Fibroblast of lung (primary cell): ENCODE results near the gene TAT. TPM values are rescaled to one million over a fixed set of nuclear protein-coding genes. Genes with fewer than 3 reads are reported as not detected.

Experiments used
- DNase-seq, 2 donors: peaks; one replicate each; pipeline versions ENCODE4 v3.0.0 to v3.0.0-alpha.2; 2010; ENCODE audit warnings: low read depth in 2 of 2
- H2AFZ ChIP-seq: 2 replicates; pipeline ENCODE4 v1.5.1; 2012; ENCODE audit warnings: low read length, control low read depth, inconsistent platforms
- H3K27ac ChIP-seq: 2 replicates; pipeline ENCODE4 v1.5.1; 2011; ENCODE audit warnings: low read length, control low read depth; ENCODE audit not compliant: insufficient read depth
- H3K27me3 ChIP-seq: 2 replicates; pipeline ENCODE4 v1.5.1; 2011; ENCODE audit warnings: mild to moderate bottlenecking, low read length; ENCODE audit not compliant: control insufficient read depth, insufficient read depth
- H3K36me3 ChIP-seq: 2 replicates; pipeline ENCODE4 v1.5.1; 2011; ENCODE audit warnings: low read length; ENCODE audit not compliant: control insufficient read depth, insufficient read depth
- H3K4me1 ChIP-seq: 2 replicates; pipeline ENCODE4 v1.5.1; 2011; ENCODE audit warnings: low read length; ENCODE audit not compliant: control insufficient read depth, insufficient read depth; ENCODE audit errors: extremely low read depth
- H3K4me2 ChIP-seq: 2 replicates; pipeline ENCODE4 v1.5.1; 2011; ENCODE audit warnings: low read length, control low read depth; ENCODE audit not compliant: insufficient read depth; ENCODE audit errors: extremely low read depth
- H3K4me3 ChIP-seq, 4 experiments: fragments of 200-600 bp in 1 of 4; sonication (generic) in 1 of 4; replicated peaks in 1 of 4; 2 replicates each; pipeline ENCODE4 v1.5.1; 2011 to 2016; ENCODE audit warnings: low read length in 4 of 4, low read depth in 3 of 4, mild to moderate bottlenecking in 3 of 4, control low read depth in 2 of 4, inconsistent platforms in 1 of 4, mixed read lengths in 1 of 4; ENCODE audit not compliant: insufficient read depth in 1 of 4; ENCODE audit errors: control extremely low read depth in 1 of 4
- H3K79me2 ChIP-seq: 2 replicates; pipeline ENCODE4 v1.5.1; 2012; ENCODE audit warnings: mild to moderate bottlenecking, low read length, inconsistent platforms; ENCODE audit not compliant: control insufficient read depth, insufficient read depth
- H3K9ac ChIP-seq: 2 replicates; pipeline ENCODE4 v1.5.1; 2011; ENCODE audit warnings: mild to moderate bottlenecking, low read length, control low read depth; ENCODE audit not compliant: insufficient read depth
- H3K9me3 ChIP-seq: 2 replicates; pipeline ENCODE4 v1.5.1; 2012; ENCODE audit warnings: low read depth, low read length; ENCODE audit not compliant: control insufficient read depth, insufficient read depth
- H4K20me1 ChIP-seq: 2 replicates; pipeline ENCODE4 v1.5.1; 2011; ENCODE audit warnings: low read length; ENCODE audit not compliant: control insufficient read depth, insufficient read depth; ENCODE audit errors: extremely low read depth
- CTCF ChIP-seq, 2 donors: IDR thresholded peaks in 1 of 2; conservative IDR thresholded peaks in 1 of 2; 1 replicate in 1 of 2; 2 replicates in 1 of 2; pipeline ENCODE4 v1.5.1; 2011 to 2012; ENCODE audit warnings: low read length in 2 of 2, control low read depth in 1 of 2, inconsistent platforms in 1 of 2, low read depth in 1 of 2, mild to moderate bottlenecking in 1 of 2
- EZH2 ChIP-seq: IDR thresholded peaks from 2 replicates; pipeline ENCODE4 v1.5.1; 2012; ENCODE audit warnings: low read length, control low read depth, mild to moderate bottlenecking; ENCODE audit errors: missing control alignments
- polyA plus RNA-seq, 2 donors: library from polyadenylated mRNA; depleted of rRNA in 1 of 2; stranded (reverse) in 1 of 2; unstranded in 1 of 2; fragments of >200 nt; gene quantifications; 2 replicates each; pipeline ENCODE4 v1.2.1, GENCODE V29; 2011 to 2012; ENCODE audit warnings: missing spikeins in 1 of 2
- total RNA-seq: library from RNA; depleted of rRNA; stranded (reverse); fragments of >200 nt; gene quantifications from 2 replicates; pipeline ENCODE4 v1.2.1, GENCODE V29; 2014

TAT gene
- total and polyA plus RNA-seq, 2 donors (not counting 1 experiment from before 2014, with no cell fraction given), result not detected

GRCh38 chr16:71557954-71558582, 18.8 kb downstream of the TAT start:
- Histone ChIP-seq H3K36me3 (no peaks in the 10 kb centered on the region), H2AFZ (no peak overlapping the region), H3K27ac (no peak overlapping the region), H3K79me2 (no peaks in the 10 kb centered on the region), H3K4me1 (no peaks in the 10 kb centered on the region), H3K4me2 (no peak overlapping the region), H3K27me3 (no peaks in the 10 kb centered on the region), H4K20me1 (no peaks in the 10 kb centered on the region), H3K9me3 (no peaks in the 10 kb centered on the region), H3K9ac (no peak overlapping the region), H3K4me3 (no peak overlapping the region)
- no peak for DNase-seq
- TF ChIP-seq CTCF (conservative IDR thresholded peaks at IDR 0.05 in 1 of 2, IDR thresholded peaks at IDR 0.05 in 1 of 2; ENCODE audit: low read depth in 1 of 2, low read length in 2 of 2) (no peak), EZH2 (no peak)

GRCh38 chr16:71557299-71557698, 19.6 kb downstream of the TAT start:
- H3K9ac ChIP-seq, result no peak overlapping the region
- no peak overlapping the region for H3K4me2 ChIP-seq
- H3K27ac ChIP-seq, result no peak overlapping the region
- no peak overlapping the region for H3K4me3 ChIP-seq
- no peaks in the 10 kb centered on the region for H3K4me1 ChIP-seq
- no peak overlapping the region for H2AFZ ChIP-seq
- H3K9me3 ChIP-seq, result no peaks in the 10 kb centered on the region
- DNase-seq, result no peak
- no peaks in the 10 kb centered on the region for H3K79me2 ChIP-seq
- H3K27me3 ChIP-seq, result no peaks in the 10 kb centered on the region
- no peaks in the 10 kb centered on the region for H3K36me3 ChIP-seq
- no peaks in the 10 kb centered on the region for H4K20me1 ChIP-seq
- no peak for TF ChIP-seq CTCF (conservative IDR thresholded peaks at IDR 0.05 in 1 of 2, IDR thresholded peaks at IDR 0.05 in 1 of 2; ENCODE audit: low read depth in 1 of 2, low read length in 2 of 2)
- TF ChIP-seq EZH2, result no peak

GRCh38 chr16:71555230-71555891, 21.5 kb downstream of the TAT start:
- Histone ChIP-seq H4K20me1 (no peaks in the 10 kb centered on the region), H3K4me2 (no peak overlapping the region), H3K36me3 (no peaks in the 10 kb centered on the region), H3K4me1 (no peaks in the 10 kb centered on the region), H3K27ac (no peak overlapping the region), H2AFZ (no peak overlapping the region), H3K27me3 (no peaks in the 10 kb centered on the region), H3K79me2 (no peaks in the 10 kb centered on the region), H3K4me3 (no peak overlapping the region), H3K9ac (no peak overlapping the region), H3K9me3 (no peaks in the 10 kb centered on the region)
- no peak for DNase-seq
- TF ChIP-seq EZH2 (no peak), CTCF (conservative IDR thresholded peaks at IDR 0.05 in 1 of 2, IDR thresholded peaks at IDR 0.05 in 1 of 2; ENCODE audit: low read depth in 1 of 2, low read length in 2 of 2) (no peak)
